Measurements from ENCODE around the gene CALML3.
"Not testable (repeated sequence)": the region's sequence is repeated elsewhere in the genome, so short reads cannot be mapped to it uniquely, and the experiment has no call there.

Gene CALML3

DNA sequence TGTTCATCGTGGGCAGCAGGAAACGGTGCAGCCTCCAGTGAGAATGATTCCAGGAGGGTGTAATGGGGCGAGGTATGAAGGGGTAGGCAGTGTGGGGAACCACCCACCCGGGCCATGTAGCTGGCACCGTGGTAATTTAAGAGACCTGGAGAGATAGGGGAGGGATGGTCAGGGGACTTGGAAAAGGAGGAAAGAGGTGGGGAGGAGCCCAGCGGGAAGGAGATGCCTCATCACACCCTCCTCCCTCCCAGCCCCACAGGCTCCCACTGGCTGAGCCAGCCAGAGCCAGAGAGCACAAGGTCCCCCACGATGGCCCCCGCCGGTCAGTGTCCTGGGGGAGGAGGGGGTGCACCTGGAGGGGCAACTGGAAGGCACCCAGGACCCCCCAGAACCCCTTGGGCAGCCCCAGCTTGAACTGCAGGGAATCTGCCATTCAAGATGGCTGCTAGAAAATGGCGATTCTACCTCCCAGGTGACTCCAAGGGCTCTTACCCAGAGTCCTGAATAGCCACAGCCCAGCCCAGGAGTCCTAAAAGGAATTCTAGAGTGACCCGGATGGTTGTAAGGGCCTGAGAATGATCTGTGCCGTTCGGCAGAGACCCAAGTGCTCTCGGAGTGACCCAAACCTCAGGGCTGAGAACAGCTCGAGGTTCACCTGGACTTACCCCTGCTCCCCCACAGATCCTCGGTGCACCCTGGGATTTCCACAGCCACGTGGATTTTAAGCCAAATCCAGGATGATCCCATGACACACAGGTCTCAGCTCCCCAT is 28.8 kb downstream of the CALML3 start:
- no peak for DNase-seq (ENCODE audit: low read depth in 3 of 3)

GRCh38 chr10:5555021-5555510 is 30.3 kb downstream of the CALML3 start:
- DNase-seq (ENCODE audit: low read depth in 3 of 3): no peak

- no peak for DNase-seq (ENCODE audit: low read depth in 3 of 3)
Observed at GRCh38 chr10:5555881-5556280, 31.1 kb downstream of the CALML3 start.

- DNase-seq (ENCODE audit: low read depth in 3 of 3): no peak
Observed at GRCh38 chr10:5556576-5556975, 31.8 kb downstream of the CALML3 start.

DNA sequence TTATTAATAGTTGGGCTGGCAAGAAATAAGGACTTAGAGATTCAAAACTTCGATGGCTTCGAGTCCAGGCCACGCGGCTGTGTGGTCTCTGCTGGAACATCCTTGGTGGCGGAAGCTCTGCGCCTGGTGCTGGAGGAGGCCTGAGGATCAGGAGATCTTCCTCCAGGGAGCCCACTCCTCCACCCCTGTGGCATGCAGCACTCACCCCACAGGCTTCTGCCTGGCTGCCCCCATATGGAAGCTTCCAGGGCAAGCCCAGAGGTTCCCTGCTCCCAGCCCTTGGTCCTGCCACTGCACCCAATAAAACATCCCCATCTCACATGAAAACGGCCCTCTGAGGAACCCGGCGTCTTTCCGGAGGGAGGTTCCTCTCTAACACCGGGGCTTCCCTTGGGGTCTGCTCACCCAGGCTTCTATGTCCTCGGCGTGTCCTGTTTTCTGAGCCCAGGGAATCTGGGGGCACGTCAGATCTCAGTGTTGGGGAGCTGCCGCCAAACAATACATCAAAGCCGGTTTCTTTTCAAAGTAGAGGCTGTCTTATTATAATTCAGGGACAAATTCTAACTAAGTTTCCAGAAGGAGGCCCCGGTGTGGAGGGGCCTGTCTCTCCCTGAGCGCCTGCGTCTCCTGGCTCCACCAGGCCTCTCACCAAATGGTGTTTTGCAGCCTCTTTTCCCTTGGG is 32.4 kb downstream of the CALML3 start:
- no peak for DNase-seq (ENCODE audit: low read depth in 3 of 3)

GRCh38 chr10:5557799-5558771 is 33.3 kb downstream of the CALML3 start:
- no peak for DNase-seq (ENCODE audit: low read depth in 3 of 3)

DNA sequence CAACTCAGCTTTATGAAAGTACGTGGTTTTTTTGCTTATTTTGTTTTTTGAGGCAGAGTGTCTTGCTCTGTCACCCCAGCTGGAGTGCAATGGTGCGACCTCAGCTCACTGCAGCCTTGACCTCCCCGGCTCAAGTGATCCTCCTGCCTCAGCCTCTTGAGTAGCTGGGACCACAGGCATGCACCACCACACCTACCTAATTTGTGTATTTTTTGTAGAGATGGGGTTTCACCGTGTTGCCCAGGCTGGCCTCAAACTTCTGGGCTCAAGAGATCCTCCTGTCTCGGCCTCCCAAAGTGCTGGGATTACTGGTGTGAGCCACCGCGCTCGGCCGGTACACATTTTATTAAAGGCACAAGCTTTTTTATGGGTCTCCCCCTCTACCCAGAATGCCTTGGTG is 34.3 kb downstream of the CALML3 start:
- DNase-seq (ENCODE audit: low read depth in 3 of 3): not testable (repeated sequence)

DNA sequence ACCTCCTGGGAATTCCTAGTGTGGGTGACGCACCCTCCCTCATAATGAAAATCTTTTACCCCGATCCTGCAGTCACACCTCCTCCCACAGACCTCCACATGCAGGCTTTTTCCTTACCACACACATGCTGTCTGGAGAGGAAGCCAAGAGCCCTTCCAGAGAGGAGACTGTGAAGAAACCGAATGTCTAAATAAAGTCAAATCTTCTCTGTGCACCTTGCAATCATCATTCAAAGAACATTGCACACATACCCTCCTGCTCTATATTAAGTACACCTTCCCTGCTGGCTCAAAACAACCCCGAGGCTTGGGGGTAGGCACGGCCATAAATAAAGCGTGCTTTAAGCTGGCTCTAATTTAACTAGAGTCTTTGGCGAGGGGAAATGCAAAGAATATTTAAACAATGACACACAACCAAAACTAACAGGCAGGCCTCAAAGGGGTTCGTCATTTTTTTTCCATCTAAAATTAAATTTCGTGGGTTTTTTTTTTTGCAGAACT is 34.9 kb downstream of the CALML3 start:
- no peak for DNase-seq (ENCODE audit: low read depth in 3 of 3)

DNA sequence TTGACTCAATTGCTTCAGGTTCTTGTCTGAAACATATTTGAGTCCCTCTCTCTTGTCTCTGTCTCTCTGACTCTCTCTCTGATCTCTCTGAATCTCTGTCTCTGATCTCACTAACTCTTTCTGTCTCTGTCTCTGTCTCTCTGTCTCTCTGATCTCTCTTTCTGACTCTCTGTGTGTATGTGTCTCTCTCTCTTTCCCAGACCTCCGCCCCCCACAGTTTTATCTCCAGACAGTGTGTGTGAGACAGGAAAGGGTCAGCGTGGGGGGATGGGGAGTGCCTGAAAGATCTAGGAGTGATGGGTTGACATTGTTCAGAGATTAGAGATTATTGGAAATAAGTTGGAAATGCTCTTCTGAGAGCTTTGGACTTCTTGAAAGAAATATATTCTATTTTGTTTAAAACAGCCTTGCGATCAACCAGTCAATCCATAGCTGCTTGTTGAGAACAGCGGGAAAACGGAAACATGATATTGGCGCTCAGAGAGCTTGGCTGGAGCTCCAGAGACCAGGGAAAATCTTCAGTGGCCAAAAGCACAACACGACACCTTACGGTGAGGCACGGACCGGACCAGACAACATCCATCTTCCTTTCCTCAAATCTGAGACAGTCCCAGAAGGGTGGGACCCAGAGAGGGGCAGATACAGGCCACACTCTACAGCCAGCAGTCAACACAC is 35.5 kb downstream of the CALML3 start:
- no peak for DNase-seq (ENCODE audit: low read depth in 3 of 3)

DNA sequence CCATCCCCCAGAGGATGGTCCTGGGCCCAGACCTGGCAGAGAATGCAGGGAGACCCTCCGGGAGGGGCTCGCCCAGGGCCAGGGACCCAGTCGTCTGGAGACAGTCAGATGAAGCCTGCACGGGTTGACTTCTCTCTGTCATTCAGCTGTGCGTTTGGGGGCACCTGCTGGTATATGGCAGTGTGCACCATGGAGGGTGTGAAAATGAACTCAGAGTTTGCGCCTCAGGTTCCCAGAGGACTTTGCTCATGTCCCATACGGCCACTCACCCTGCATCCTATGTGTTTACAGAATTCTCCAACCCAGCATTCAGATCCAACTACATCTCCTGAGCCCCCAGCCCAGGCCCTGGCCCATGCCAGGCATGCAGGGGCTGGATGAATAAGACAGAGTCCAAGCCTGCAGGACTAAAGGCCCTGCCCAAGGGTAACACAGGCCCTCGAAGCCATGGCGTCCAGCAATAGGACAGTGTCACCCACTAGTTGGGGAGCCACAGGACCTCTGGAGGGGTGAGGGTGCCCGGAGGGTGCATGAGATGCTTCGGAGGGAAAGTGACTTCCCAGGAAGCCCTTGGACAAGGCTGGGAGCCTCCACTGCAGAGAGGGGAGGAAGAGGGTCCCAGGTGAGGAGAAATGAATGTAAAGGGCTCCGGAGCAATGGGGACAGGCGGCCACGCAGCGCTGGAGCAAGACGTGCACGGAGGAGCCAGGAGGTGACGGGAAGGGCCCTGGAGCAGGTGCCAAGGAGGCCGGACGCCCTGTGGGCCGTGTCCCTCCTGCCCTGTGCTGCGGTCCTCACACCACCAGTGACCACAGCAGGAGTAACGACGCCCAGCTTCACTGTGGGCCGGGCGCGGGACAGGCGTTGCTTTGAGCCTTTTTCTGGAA is 36.3 kb downstream of the CALML3 start:
- no peak for DNase-seq (ENCODE audit: low read depth in 3 of 3)

GRCh38 chr10:5561704-5562645 is 37.2 kb downstream of the CALML3 start:
- no peak for DNase-seq (ENCODE audit: low read depth in 3 of 3)

- DNase-seq (ENCODE audit: low read depth in 3 of 3): no peak
Observed at GRCh38 chr10:5563321-5563961, 38.7 kb downstream of the CALML3 start.

DNA sequence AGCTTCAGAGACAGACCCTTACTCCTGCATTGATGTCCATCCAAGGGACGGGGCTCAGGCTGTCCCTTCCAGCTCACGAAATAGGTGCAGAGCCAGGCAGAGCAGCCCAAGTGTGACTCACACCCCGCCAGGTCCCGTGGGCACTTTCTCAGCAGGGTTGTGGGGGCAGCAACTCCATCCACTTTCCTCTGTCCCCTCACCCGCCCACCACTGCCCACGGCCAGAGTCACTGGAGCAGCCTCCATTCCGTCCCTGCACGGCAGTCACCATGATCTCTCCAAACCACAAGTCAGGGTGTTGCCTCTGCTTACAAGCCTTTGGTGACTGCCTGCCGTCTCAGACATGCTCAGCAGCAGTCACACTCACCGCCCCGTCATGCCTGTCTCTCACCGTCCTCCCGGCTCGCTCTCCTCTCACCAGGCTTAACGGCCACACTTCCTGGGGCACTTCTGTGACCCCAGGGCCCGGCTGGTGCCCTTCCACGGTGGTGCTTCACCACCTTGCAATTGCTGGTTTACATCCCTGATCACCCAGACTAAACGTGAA is 39.3 kb downstream of the CALML3 start:
- DNase-seq (ENCODE audit: low read depth in 3 of 3): peak in 2 of 3 experiments; percentile 30 to 31

DNA sequence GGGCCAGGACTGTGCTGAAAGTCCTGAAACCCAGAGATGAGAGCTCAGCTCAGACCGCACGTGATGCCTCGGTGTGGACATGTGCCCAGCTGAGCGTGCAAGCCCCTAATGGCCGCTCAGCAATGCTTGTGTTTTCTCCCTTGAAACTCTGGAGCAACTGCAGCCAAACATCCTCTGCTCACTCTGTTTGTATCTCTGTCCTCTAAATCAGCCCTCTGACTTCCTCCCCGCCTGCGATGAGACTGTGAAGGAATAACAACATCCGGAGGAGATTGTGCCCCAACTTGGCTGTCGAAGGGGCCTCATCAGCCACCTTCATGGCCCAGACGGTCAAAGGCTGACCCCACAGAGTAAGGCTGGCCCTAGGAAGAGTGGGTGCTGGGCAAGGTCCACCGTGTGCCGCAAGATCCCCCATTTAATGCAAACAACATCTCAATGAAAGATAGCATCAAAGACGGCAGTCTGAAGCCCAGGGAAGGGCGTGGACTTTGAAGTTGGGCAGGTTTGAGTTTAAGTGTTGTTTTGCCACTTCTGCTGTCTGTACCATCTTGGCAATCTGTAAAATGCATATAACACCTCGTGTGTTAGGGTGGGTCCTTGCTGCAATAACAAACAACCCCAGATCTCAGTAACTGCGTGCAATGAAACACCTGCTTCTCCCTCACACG is 39.9 kb downstream of the CALML3 start:
- DNase-seq (ENCODE audit: low read depth in 3 of 3): no peak

DNA sequence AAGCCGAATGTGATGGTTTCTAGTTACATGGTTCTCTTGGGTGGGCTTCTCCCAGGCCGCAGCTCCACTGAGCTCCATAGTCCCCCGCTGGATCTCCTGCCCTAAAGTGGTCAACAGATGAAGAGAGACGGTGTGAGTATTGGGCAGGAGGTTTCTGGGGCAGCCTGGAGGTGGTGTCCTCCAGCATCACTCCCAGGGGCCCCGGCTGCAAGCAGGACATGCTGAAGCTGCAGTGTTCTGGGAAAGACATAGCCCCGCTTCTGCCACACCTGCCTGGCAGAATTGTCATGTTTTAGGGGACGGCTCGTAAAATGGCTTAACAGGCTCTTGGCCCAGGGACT is 40.4 kb downstream of the CALML3 start:
- no peak for DNase-seq (ENCODE audit: low read depth in 3 of 3)

- DNase-seq (ENCODE audit: low read depth in 3 of 3): no peak
Observed at GRCh38 chr10:5565671-5566581, 41.2 kb downstream of the CALML3 start.

DNA sequence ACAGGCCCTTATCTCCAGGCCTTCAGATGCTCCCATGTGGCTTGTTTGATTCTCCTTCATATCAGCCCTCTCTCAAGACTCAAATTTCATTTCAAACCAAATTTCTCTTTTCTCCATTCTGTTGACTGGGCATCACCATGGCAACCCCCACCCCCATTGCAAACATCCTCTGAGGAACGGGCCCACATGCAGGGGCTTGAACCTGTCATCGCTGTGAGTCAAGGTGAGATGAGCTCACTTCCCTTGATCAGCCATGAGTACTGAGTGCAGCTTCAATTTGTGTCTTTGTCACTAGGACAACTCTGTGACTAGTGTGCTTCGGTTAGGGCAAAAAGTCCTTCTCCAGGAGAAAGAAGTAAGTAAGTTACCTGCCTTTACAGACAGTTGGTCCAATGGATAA is 41.9 kb downstream of the CALML3 start:
- DNase-seq (ENCODE audit: low read depth in 3 of 3): peak in 2 of 3 experiments; percentile 32 to 41

Measured in stimulated activated CD4-positive, alpha-beta T cell treated with anti-CD3 and anti-CD28 coated beads, TNF-alpha, amount 100 ng/mL, for 4 hours (primary cell).